ENCODE results near the gene CELF1. TPM values are rescaled to one million over a fixed set of nuclear protein-coding genes. Genes with fewer than 3 reads are reported as not detected.

The CELF1 gene
- 76.3 and 90.6 TPM in 2 replicates for total RNA-seq

DNA sequence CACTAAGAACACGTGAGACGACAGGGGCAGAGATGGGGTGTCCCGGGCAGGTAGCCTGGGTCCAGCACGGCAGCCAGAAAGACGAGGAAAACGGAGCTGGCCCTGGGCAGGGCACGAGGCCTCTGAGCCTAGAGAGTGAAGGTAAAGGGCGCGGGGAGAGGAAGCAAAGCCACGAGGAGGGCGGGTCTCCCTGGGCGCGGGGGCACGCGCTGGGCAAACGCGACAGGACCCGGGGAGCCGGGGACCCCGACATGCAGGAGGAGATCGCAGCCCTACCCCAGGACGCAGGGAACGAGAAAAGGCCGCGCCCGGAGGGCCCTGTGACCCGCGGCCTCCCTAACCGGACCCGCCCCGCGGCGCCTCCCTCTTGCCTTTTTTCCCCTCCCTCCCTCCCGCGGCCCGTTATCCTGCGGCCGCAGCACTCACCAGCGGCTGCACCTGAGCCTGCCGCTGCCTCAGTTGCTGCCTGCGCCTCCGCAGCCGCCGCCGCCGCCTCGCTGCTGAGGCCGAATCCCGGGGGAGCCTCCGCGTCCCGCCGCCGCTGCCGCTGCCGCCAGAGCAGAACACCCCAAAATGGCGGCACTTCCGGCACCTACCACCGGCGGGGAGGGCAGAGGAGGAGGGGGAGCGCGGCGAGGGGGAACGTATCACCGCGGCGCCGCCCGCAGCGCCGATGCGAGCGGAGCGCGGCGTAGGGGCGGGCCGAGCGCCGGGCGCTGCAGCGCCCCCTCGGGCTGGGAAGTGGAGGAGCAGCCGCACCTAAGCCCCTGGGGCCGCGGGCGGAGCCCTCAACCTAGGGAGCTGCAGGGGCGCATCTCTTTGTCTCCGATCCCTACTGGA is at the start of gene CELF1:
TSS of gene CELF1 (minus strand) at position 567 of the 840 bp plus-strand sequence. CDS start 53,609 bp downstream, outside the sequence.
- no peaks in the 10 kb centered on the region for H3K27me3 ChIP-seq (ENCODE audit: control insufficient read depth, insufficient read depth, low read length)
- no peaks in the 10 kb centered on the region for H3K36me3 ChIP-seq (ENCODE audit: control insufficient read depth, insufficient read depth, low read length)
- peak; percentile 51 for TF ChIP-seq CTCF (IDR thresholded peaks at IDR 0.05; ENCODE audit: insufficient read depth, low read length, poor library complexity, severe bottlenecking)
- DNase-seq (ENCODE audit: low read depth): peak; percentile 39
- H3K4me3 ChIP-seq (ENCODE audit: low read depth, low read length): peak within 1 kb of the TSS; percentile 66

GRCh38 chr11:47599902-47600301 is 47.0 kb upstream of the CELF1 start:
- DNase-seq (ENCODE audit: low read depth): no peak
- H3K36me3 ChIP-seq (ENCODE audit: control insufficient read depth, insufficient read depth, low read length): no peaks in the 10 kb centered on the region
- H3K4me3 ChIP-seq (ENCODE audit: low read depth, low read length): no peak overlapping the region
- H3K27me3 ChIP-seq (ENCODE audit: control insufficient read depth, insufficient read depth, low read length): peaks cover 6% of the 10 kb centered on the region
- TF ChIP-seq CTCF (IDR thresholded peaks at IDR 0.05; ENCODE audit: insufficient read depth, low read length, poor library complexity, severe bottlenecking): no peak

GRCh38 chr11:47595967-47596366 is 43.0 kb upstream of the CELF1 start:
- TF ChIP-seq CTCF (IDR thresholded peaks at IDR 0.05; ENCODE audit: insufficient read depth, low read length, poor library complexity, severe bottlenecking): no peak
- H3K27me3 ChIP-seq (ENCODE audit: control insufficient read depth, insufficient read depth, low read length): peaks cover 40% of the 10 kb centered on the region
- no peaks in the 10 kb centered on the region for H3K36me3 ChIP-seq (ENCODE audit: control insufficient read depth, insufficient read depth, low read length)
- no peak overlapping the region for H3K4me3 ChIP-seq (ENCODE audit: low read depth, low read length)
- no peak for DNase-seq (ENCODE audit: low read depth)

DNA sequence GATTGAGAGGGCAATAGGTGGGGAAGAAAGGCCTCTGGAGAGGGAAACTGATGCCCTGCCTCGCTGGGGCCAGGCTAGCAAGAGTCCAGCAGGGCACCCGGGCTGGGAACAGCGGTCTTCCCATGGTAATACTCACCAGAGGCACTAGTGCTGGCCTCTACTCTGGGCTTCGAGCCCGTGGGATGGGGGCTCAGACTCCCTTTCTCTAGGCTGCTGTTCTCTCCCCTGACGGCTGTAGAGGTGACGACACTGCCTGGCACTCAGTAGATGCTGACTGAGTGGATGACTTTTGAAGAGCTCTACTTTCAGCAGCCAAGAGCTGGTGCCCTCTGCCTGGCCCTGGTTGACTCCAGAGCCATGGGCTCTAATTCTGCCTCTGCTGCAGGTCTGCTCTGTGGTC is 42.1 kb upstream of the CELF1 start:
- H3K36me3 ChIP-seq (ENCODE audit: control insufficient read depth, insufficient read depth, low read length): no peaks in the 10 kb centered on the region
- no peak for TF ChIP-seq CTCF (IDR thresholded peaks at IDR 0.05; ENCODE audit: insufficient read depth, low read length, poor library complexity, severe bottlenecking)
- no peak overlapping the region for H3K4me3 ChIP-seq (ENCODE audit: low read depth, low read length)
- DNase-seq (ENCODE audit: low read depth): no peak
- H3K27me3 ChIP-seq (ENCODE audit: control insufficient read depth, insufficient read depth, low read length): peaks cover 43% of the 10 kb centered on the region

GRCh38 chr11:47593934-47594855 is 41.3 kb upstream of the CELF1 start, which contains the start of gene C1QTNF4:
TSS of gene C1QTNF4 (minus strand) at chr11:47594411. CDS start at chr11:47590810, 3,601 bp downstream.
- no peak for DNase-seq (ENCODE audit: low read depth)
- TF ChIP-seq CTCF (IDR thresholded peaks at IDR 0.05; ENCODE audit: insufficient read depth, low read length, poor library complexity, severe bottlenecking): no peak
- H3K4me3 ChIP-seq (ENCODE audit: low read depth, low read length): peak within 1 kb of the TSS; percentile 9
- H3K36me3 ChIP-seq (ENCODE audit: control insufficient read depth, insufficient read depth, low read length): no peaks in the 10 kb centered on the region
- H3K27me3 ChIP-seq (ENCODE audit: control insufficient read depth, insufficient read depth, low read length): peaks cover 51% of the 10 kb centered on the region

All from kidney epithelial cell (primary cell).